Right ventricle myocardium superior (tissue), 1 donor: Measurements from ENCODE around the gene TRIM44. TPM values are rescaled to one million over a fixed set of nuclear protein-coding genes. Genes with fewer than 3 reads are reported as not detected.
"Not testable (repeated sequence)": the region's sequence is repeated elsewhere in the genome, so short reads cannot be mapped to it uniquely, and the experiment has no call there.

Experiments used
- ATAC-seq: fragments of 200-7000 bp; cut with Tn5 transposase; one replicate; pipeline ENCODE4 v1.9.1; 2020; ENCODE audit warnings: mild to moderate bottlenecking; ENCODE audit not compliant: poor library complexity
- DNase-seq: peaks from one replicate; pipeline ENCODE4 v3.0.0-alpha.2; 2020
- intact Hi-C: fragments of 100-400 bp; cut with DNase I; formaldehyde crosslinking; loops from one replicate; pipeline ENCODE4 v1.11.2; 2022
- total RNA-seq: library from RNA; stranded (reverse); fragmentation: NEBNext Ultra II Directional; extraction: Animal tissue kit (Norgen Biotek cat#: 25700); gene quantifications from one replicate; pipeline ENCODE4 v1.2.1, GENCODE V29; 2021
- donor health status: DM: no; HTN: yes; CAD: no; lungs with severe emphysema.

TRIM44 gene
- total RNA-seq, 1 donor from 2014 or later, result 34.0 TPM

GRCh38 chr11:35853971-35854370 lies 191.4 kb downstream of the TRIM44 start:
- ATAC-seq, result no peak

GRCh38 chr11:35855671-35856070 lies 193.1 kb downstream of the TRIM44 start:
- ATAC-seq (no peak), DNase-seq (no peak)
- intact Hi-C loops, result no loop called here

More at GRCh38 chr11:35853971-35854370, 191.4 kb downstream of the TRIM44 start:
- intact Hi-C loops, result no loop called here
- DNase-seq, result no peak

GRCh38 chr11:35856259-35856658 lies 193.7 kb downstream of the TRIM44 start:
- no peak for ATAC-seq
- intact Hi-C loops, result no loop called here
- DNase-seq, result no peak

- DNase-seq (no peak), ATAC-seq (no peak)
- intact Hi-C loops, result no loop called here
These were observed 194.2 kb downstream of the TRIM44 start for GRCh38 chr11:35856756-35857155.

- intact Hi-C loops, result no loop called here
- DNase-seq, result no peak
- ATAC-seq, result no peak
These were observed 195.3 kb downstream of the TRIM44 start for GRCh38 chr11:35857922-35858321.

- DNase-seq (no peak), ATAC-seq (no peak)
These were observed 196.7 kb downstream of the TRIM44 start for GRCh38 chr11:35859301-35859700.

GRCh38 chr11:35860194-35860593 lies 197.6 kb downstream of the TRIM44 start:
- intact Hi-C loops, ATAC-seq, DNase-seq: not testable (repeated sequence)

More at GRCh38 chr11:35859301-35859700, 196.7 kb downstream of the TRIM44 start:
- intact Hi-C loops, result no loop called here

GRCh38 chr11:35861191-35861590 lies 198.6 kb downstream of the TRIM44 start:
- intact Hi-C loops, result no loop called here

GRCh38 chr11:35862666-35863065 lies 200.1 kb downstream of the TRIM44 start:
- intact Hi-C loops, result no loop called here
- ATAC-seq (no peak), DNase-seq (no peak)

More at GRCh38 chr11:35861191-35861590, 198.6 kb downstream of the TRIM44 start:
- no peak for ATAC-seq
- DNase-seq, result no peak

GRCh38 chr11:35864131-35864530 lies 201.6 kb downstream of the TRIM44 start:
- no peak for ATAC-seq
- intact Hi-C loops, result no loop called here
- DNase-seq, result no peak

- DNase-seq (no peak), ATAC-seq (no peak)
- intact Hi-C loops, result no loop called here
These were observed 204.0 kb downstream of the TRIM44 start for GRCh38 chr11:35866601-35867000.

Other genes starting within 250 kb of the TRIM44 start
- gene SLC1A2, start 243.2 kb upstream of the TRIM44 start, total RNA-seq, result 2.0 TPM
- gene PAMR1, start 137.2 kb upstream of the TRIM44 start, total RNA-seq, result 14.5 TPM
- gene FJX1, start 44.3 kb upstream of the TRIM44 start, total RNA-seq, result 0.65 TPM